ENCODE measurements around the gene NFYA. TPM values are rescaled to one million over a fixed set of nuclear protein-coding genes. Genes with fewer than 3 reads are reported as not detected.
A peak's percentile ranks its signal among the peaks of the same experiment; 100 is the strongest.

NFYA gene
- total and polyA plus RNA-seq, 2 of the 13 experiments (the other 11 are each of a cell fraction or from before 2014, with no cell fraction given): 16.0 to 22.9 TPM

- peak; percentile 65 for TF ChIP-seq XRCC5 (optimal IDR thresholded peaks at IDR 0.05; ENCODE audit: low read length)
- TF ChIP-seq HNF4G (IDR thresholded peaks at IDR 0.05; ENCODE audit: borderline replicate concordance, low read depth, low read length): peak; percentile 32; the same call in 1 of the 2 replicates
- TF ChIP-seq HNF4G (CRISPR knock-in tag; IDR thresholded peaks at IDR 0.05; ENCODE audit: borderline replicate concordance, low read depth): no peak
- TF ChIP-seq HMGXB4 (CRISPR knock-in tag; IDR thresholded peaks at IDR 0.05; ENCODE audit: borderline replicate concordance in 1 of 2, low read depth in 1 of 2): peak in 1 of 2 experiments; percentile 6; a peak in 1 of 4 replicates
- 0 out of 2 replicates have a peak, but pooled peaks have one; percentile 11 for TF ChIP-seq TFAP4 (IDR thresholded peaks at IDR 0.05; ENCODE audit: borderline replicate concordance, low read depth)
- no peak for TF ChIP-seq ZNF709 (CRISPR knock-in tag; IDR thresholded peaks at IDR 0.05)
- no peak for TF ChIP-seq ZNF660 (CRISPR knock-in tag; IDR thresholded peaks at IDR 0.05; ENCODE audit: borderline replicate concordance, low read depth)
- TF ChIP-seq BORCS8-MEF2B (CRISPR knock-in tag; IDR thresholded peaks at IDR 0.05): peak; percentile 67; the same call in 1 of the 2 replicates
- no peak for TF ChIP-seq MAZ (IDR thresholded peaks at IDR 0.05; ENCODE audit: borderline replicate concordance, low read depth, low read length)
- peak; percentile 51 for TF ChIP-seq MAZ (CRISPR knock-in tag; IDR thresholded peaks at IDR 0.05; ENCODE audit: low read depth)
- TF ChIP-seq MLX (CRISPR knock-in tag; IDR thresholded peaks at IDR 0.05): no peak
- TF ChIP-seq CCDC6 (CRISPR knock-in tag; IDR thresholded peaks at IDR 0.05): no peak
- no peak for TF ChIP-seq FOXA1 (IDR thresholded peaks at IDR 0.05)
- TF ChIP-seq FOXA1 (CRISPR knock-in tag; IDR thresholded peaks at IDR 0.05): no peak
- no peak for TF ChIP-seq ZNF672 (CRISPR knock-in tag; IDR thresholded peaks at IDR 0.05)
- no peak for TF ChIP-seq ZNF747 (CRISPR knock-in tag; IDR thresholded peaks at IDR 0.05; ENCODE audit: borderline replicate concordance)
- TF ChIP-seq FOXK1 (CRISPR knock-in tag; IDR thresholded peaks at IDR 0.05; ENCODE audit: borderline replicate concordance, low read depth): no peak
- no peak for TF ChIP-seq TP53 (CRISPR knock-in tag; conservative IDR thresholded peaks at IDR 0.05)
- no peak for TF ChIP-seq KDM6A (CRISPR knock-in tag; IDR thresholded peaks at IDR 0.05; ENCODE audit: low read depth)
- TF ChIP-seq ZFY (CRISPR knock-in tag; IDR thresholded peaks at IDR 0.05): 0 out of 2 replicates have a peak, but pooled peaks have one; percentile 6
- no peak for TF ChIP-seq ZNF530 (CRISPR knock-in tag; IDR thresholded peaks at IDR 0.05; ENCODE audit: low read depth)
Measured at GRCh38 chr6:41039060-41039998, 33.4 kb upstream of the NFYA start, which contains the start of gene UNC5CL (continued).
